K562 (cell line): ENCODE results near the gene CLUH. TPM values are rescaled to one million over a fixed set of nuclear protein-coding genes. Genes with fewer than 3 reads are reported as not detected.
"Not testable (repeated sequence)": the region's sequence is repeated elsewhere in the genome, so short reads cannot be mapped to it uniquely, and the experiment has no call there.

Source experiments
- ATAC-seq: fragments of 200-7000 bp; cut with Tn5 transposase; 3 replicates; pipeline ENCODE4 v1.9.1; 2020; ENCODE audit warnings: moderate library complexity
- BruUV-seq: library from RNA; stranded (reverse); fragments of 400-500 nt; replicated peaks from 2 replicates; lab custom pipeline; 2021; lab: Mats Ljungman, UMichigan
- CTCF ChIA-PET: fragments of 300-600 bp; formaldehyde crosslinking; extraction: SDS; loops from one replicate; lab custom pipeline; 2021; ENCODE audit warnings: low intra/inter-chr PET ratio; lab: Yijun Ruan, JAX
- POLR2A ChIA-PET: fragments of 300-600, 350-650 bp; sonication (Branson Sonifier 250); formaldehyde crosslinking; extraction: SDS; loops from one replicate; lab custom pipeline; 2021; ENCODE audit warnings: antibody characterized with exemption, inconsistent platforms; lab: Yijun Ruan, JAX
- DNase-seq, 4 experiments: peaks; one replicate each; pipeline versions ENCODE4 v3.0.0 to v3.0.0-alpha.2; 2011 to 2018; ENCODE audit warnings: low spot score in 3 of 4, mixed read lengths in 3 of 4; ENCODE audit errors: extremely low read depth in 1 of 4
- FAIRE-seq: peaks from 2 replicates; lab custom pipeline; 2011; peaks lifted over from hg19 to GRCh38; lab: Jason Lieb, UNC
- H2AFZ ChIP-seq: 2 replicates; pipeline ENCODE4 v1.6.0; 2011; ENCODE audit warnings: low read depth, low read length, control low read depth, inconsistent platforms
- H3K27ac ChIP-seq: fragments of 200-600 bp; 3 replicates; pipeline ENCODE4 v1.8.0; 2011; ENCODE audit warnings: low read depth, mild to moderate bottlenecking, control low read depth, inconsistent platforms, low read length, moderate library complexity, mixed read lengths; ENCODE audit errors: extremely low read depth
- H3K27me3 ChIP-seq, 2 experiments: fragments of 300-600 bp in 1 of 2; 2 replicates in 1 of 2; 3 replicates in 1 of 2; pipeline versions ENCODE4 v1.6.0 to v1.8.0; 2011; ENCODE audit warnings: inconsistent platforms in 2 of 2, low read length in 2 of 2, mild to moderate bottlenecking in 1 of 2, mixed read lengths in 1 of 2, moderate library complexity in 1 of 2; ENCODE audit not compliant: control insufficient read depth in 2 of 2, insufficient read depth in 2 of 2
- H3K36me3 ChIP-seq: fragments of 300-600 bp; 3 replicates; pipeline ENCODE4 v1.8.0; 2011; ENCODE audit warnings: mild to moderate bottlenecking, low read length, inconsistent platforms; ENCODE audit not compliant: control insufficient read depth, insufficient read depth
- H3K4me1 ChIP-seq, 2 experiments: fragments of 200-600 bp in 1 of 2; replicated peaks in 1 of 2; 2 replicates in 1 of 2; 3 replicates in 1 of 2; pipeline versions ENCODE4 v1.5.1 to v1.8.0; 2011; ENCODE audit warnings: inconsistent platforms in 2 of 2, low read length in 2 of 2, mild to moderate bottlenecking in 1 of 2, mixed read lengths in 1 of 2, moderate library complexity in 1 of 2; ENCODE audit not compliant: control insufficient read depth in 2 of 2, insufficient read depth in 2 of 2
- H3K4me2 ChIP-seq: 2 replicates; pipeline ENCODE4 v1.6.1; 2011; ENCODE audit warnings: low read length, control low read depth, inconsistent platforms, mixed read lengths; ENCODE audit not compliant: insufficient read depth
- H3K4me3 ChIP-seq: fragments of 200-600 bp; sonication (generic), shearing (Covaris generic); 2 replicates; pipeline ENCODE4 v1.5.1; 2016; ENCODE audit warnings: control low read depth, inconsistent platforms
- H3K79me2 ChIP-seq: fragments of 200-600 bp; 3 replicates; pipeline ENCODE4 v1.8.0; 2011; ENCODE audit warnings: low read length, inconsistent platforms; ENCODE audit not compliant: control insufficient read depth, insufficient read depth
- H3K9ac ChIP-seq, 2 experiments: 2 replicates each; pipeline versions ENCODE4 v1.6.0 to v1.6.1; 2011; ENCODE audit warnings: low read depth in 2 of 2, low read length in 2 of 2, control low read depth in 1 of 2, inconsistent platforms in 1 of 2, mild to moderate bottlenecking in 1 of 2, mixed read lengths in 1 of 2; ENCODE audit not compliant: insufficient read depth in 1 of 2
- H3K9me1 ChIP-seq: one replicate; pipeline ENCODE4 v1.6.0; 2011; ENCODE audit warnings: inconsistent platforms, mild to moderate bottlenecking, low read length, moderate library complexity; ENCODE audit not compliant: control insufficient read depth, insufficient read depth
- H3K9me3 ChIP-seq: replicated peaks from 2 replicates; pipeline ENCODE4 v1.5.1; 2011; ENCODE audit warnings: low read depth, low read length, inconsistent platforms; ENCODE audit not compliant: control insufficient read depth, insufficient read depth
- H4K20me1 ChIP-seq: replicated peaks from 2 replicates; pipeline ENCODE4 v1.6.1; 2011; ENCODE audit warnings: low read length, inconsistent platforms, mixed read lengths; ENCODE audit not compliant: control insufficient read depth, insufficient read depth
- DEAF1 ChIP-seq: fragments of 450-650 bp; formaldehyde crosslinking; IDR thresholded peaks from 2 replicates; pipeline ENCODE4 v1.4.0; 2020; ENCODE audit warnings: mild to moderate bottlenecking, moderate library complexity
- EWSR1 ChIP-seq: fragments of 450-650 bp; IDR thresholded peaks from 2 replicates; pipeline ENCODE4 v1.6.1; 2018; ENCODE audit warnings: borderline replicate concordance, mild to moderate bottlenecking, low read depth, moderate library complexity; ENCODE audit not compliant: partially characterized antibody
- HDAC2 ChIP-seq: fragments of 450-650 bp; IDR thresholded peaks from 2 replicates; pipeline ENCODE4 v1.6.1; 2016; ENCODE audit warnings: mild to moderate bottlenecking
- ZFP1 ChIP-seq: fragments of 450-650 bp; formaldehyde crosslinking; IDR thresholded peaks from 2 replicates; pipeline ENCODE4 v1.4.0; 2020; ENCODE audit warnings: mild to moderate bottlenecking, mixed read lengths
- WGBS: fragments of 100-300 bp; shearing (Covaris generic); methylation state at CpG from one replicate; pipeline ENCODE4 v1.1.6; 2016; ENCODE audit warnings: low coverage, mixed read lengths; ENCODE audit not compliant: insufficient coverage; ENCODE audit errors: missing lambda C conversion rate; 5-methylcytosine and 5-hydroxymethylcytosine counted together
- in situ Hi-C: fragments of 300-500 bp; cut with MboI; formaldehyde crosslinking; loops from 4 replicates; pipeline ENCODE4 v1.15.0; 2018; ENCODE audit warnings: inconsistent platforms, mixed read lengths
- intact Hi-C: fragments of 100-400 bp; cut with micrococcal nuclease; formaldehyde crosslinking; loops from 2 replicates; pipeline ENCODE4 v1.14.2; 2022
- polyA plus RNA-seq, 8 experiments: library from polyadenylated mRNA; depleted of rRNA in 4 of 8; stranded (reverse) in 5 of 8; unstranded in 3 of 8; fragments of >200 nt; fragmentation: Nextera tagmentation in 2 of 8; fragmentation: Illumina TruSeq in 1 of 8; extraction: Ambion mirVana in 2 of 8; extraction: Trizol in 1 of 8; gene quantifications; 2 replicates each; pipeline versions ENCODE4 v1.2.1 to v1.2.3, GENCODE V29; 2011 to 2014; ENCODE audit warnings: inconsistent platforms in 1 of 8, missing spikeins in 1 of 8
- total RNA-seq, 7 experiments: library from RNA; depleted of rRNA in 6 of 7; stranded (reverse); fragments of >200 nt in 6 of 7; fragmentation: Illumina TruSeq in 2 of 7; extraction: Trizol in 2 of 7; gene quantifications; 2 replicates each; pipeline versions ENCODE4 v1.2.1 to v1.2.3, GENCODE V29; 2011 to 2021; ENCODE audit warnings: low replicate concordance in 1 of 7

The CLUH gene
- total and polyA plus RNA-seq, 9 of the 15 experiments (the other 6 are each of a cell fraction or from before 2014, with no cell fraction given), result 0.21 to 140 (median 33.2) TPM

GRCh38 chr17:2700030-2700490 lies 11.5 kb downstream of the CLUH start:
- Histone ChIP-seq H4K20me1 (no peaks in the 10 kb centered on the region; the same call in 1 of the 2 replicates), H3K79me2 (peaks cover 7% of the 10 kb centered on the region), H3K9me3 (no peaks in the 10 kb centered on the region), H2AFZ (no peak overlapping the region), H3K4me1 (peaks cover 0 to 5% of the 10 kb centered on the region in 2 experiments; a peak in 1 of 5 replicates), H3K4me2 (no peak overlapping the region), H3K36me3 (peaks cover 92% of the 10 kb centered on the region; the same call in 1 of the 3 replicates), H3K27me3 (no peaks in the 10 kb centered on the region), H3K27ac (no peak overlapping the region), H3K9me1 (no peaks in the 10 kb centered on the region), H3K4me3 (no peak overlapping the region), H3K9ac (no peak overlapping the region)
- intact Hi-C loops, result no loop called here
- FAIRE-seq (no peak), DNase-seq (no peak), ATAC-seq (no peak)
- in situ Hi-C loops, result no loop called here
- ChIA-PET POLR2A (interaction anchor here (1.2 to 1.5 kb wide), 2 partner anchors 10 to 15 kb away, joined by 4 to 5 read pairs; no protein-coding TSS in a partner anchor), CTCF (no interaction called here)
- TF ChIP-seq EWSR1, result no peak
- TF ChIP-seq HDAC2, result no peak
- no peak for TF ChIP-seq DEAF1 (CRISPR knock-in tag)
- TF ChIP-seq ZFP1 (CRISPR knock-in tag), result no peak
- BruUV-seq, result no TSS peak
- 95% methylated on average over 10 of the region's 20 CpGs for WGBS

DNA sequence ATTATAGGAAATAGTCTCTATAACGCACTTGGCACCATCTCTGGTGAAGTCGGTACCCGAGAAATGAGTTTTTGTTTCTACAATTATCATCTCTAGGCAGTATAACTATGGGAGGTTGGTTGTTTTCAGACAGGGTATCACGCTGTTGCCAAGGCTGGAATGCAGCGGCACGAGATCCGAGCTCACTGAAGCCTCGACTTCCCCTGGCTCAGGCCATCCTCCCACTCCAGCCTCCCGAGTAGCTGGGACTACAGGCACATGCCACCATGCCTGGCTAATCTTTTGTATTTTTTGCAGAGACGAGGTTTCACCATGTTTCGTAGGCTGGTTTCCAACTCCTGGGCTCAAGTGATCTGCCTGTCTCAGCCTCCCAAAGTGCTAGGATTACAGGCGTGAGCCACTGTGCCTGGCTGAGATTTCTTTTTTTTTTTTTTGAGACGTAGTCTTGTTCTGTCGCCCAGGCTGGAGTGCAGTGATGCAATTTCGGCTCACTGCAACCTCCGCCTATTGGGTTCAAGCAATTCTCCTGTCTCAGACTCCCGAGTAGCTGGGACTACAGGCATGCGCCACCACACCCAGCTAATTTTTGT lies 12.3 kb downstream of the CLUH start:
- not testable (repeated sequence) for FAIRE-seq, BruUV-seq, H3K79me2 ChIP-seq

More for the DNA sequence above, 12.3 kb downstream of the CLUH start:
- H3K4me1 ChIP-seq, DNase-seq, H3K27ac ChIP-seq, intact Hi-C loops, CTCF ChIA-PET, H3K9me3 ChIP-seq, H3K4me3 ChIP-seq, H3K27me3 ChIP-seq, H4K20me1 ChIP-seq, H3K9me1 ChIP-seq, in situ Hi-C loops, H3K9ac ChIP-seq, H2AFZ ChIP-seq, H3K4me2 ChIP-seq, ATAC-seq: not testable (repeated sequence)
- POLR2A ChIA-PET, result interaction anchor here (1.2 to 1.5 kb wide), 2 partner anchors 11 to 14 kb away, joined by 4 to 5 read pairs; no protein-coding TSS in a partner anchor
- peaks cover 90% of the 10 kb centered on the region; the same call in 1 of the 3 replicates for H3K36me3 ChIP-seq
- 93% methylated on average over 11 of the region's 18 CpGs for WGBS
